PC-9 (cell line): ENCODE measurements around the gene FARS2. TPM values are rescaled to one million over a fixed set of nuclear protein-coding genes. Genes with fewer than 3 reads are reported as not detected.

ENCODE experiments used
- BruUV-seq: library from RNA; stranded (reverse); fragments of 400-500 nt; replicated peaks from 2 replicates; lab custom pipeline; 2021; lab: Mats Ljungman, UMichigan
- CTCF ChIA-PET: fragments of 300-600 bp; sonication (Branson Sonifier 250); formaldehyde crosslinking; loops from one replicate; lab custom pipeline; 2022; ENCODE audit warnings: antibody characterized with exemption; lab: Charles Lee
- POLR2A ChIA-PET: fragments of 300-600 bp; sonication (Branson Sonifier 250); formaldehyde crosslinking; loops from one replicate; lab custom pipeline; 2022; ENCODE audit warnings: antibody characterized with exemption; ENCODE audit not compliant: unreplicated experiment; lab: Charles Lee
- DNase-seq, 2 experiments: peaks; one replicate each; pipeline versions ENCODE4 v3.0.0 to v3.0.0-alpha.2; 2015 to 2022; ENCODE audit warnings: mixed read lengths in 1 of 2
- H2AFZ ChIP-seq: fragments of 200-600 bp; sonication (generic); 2 replicates; pipeline ENCODE4 v1.8.1; 2017; ENCODE audit warnings: antibody characterized with exemption
- H3F3A ChIP-seq: fragments of 200-600 bp; sonication (generic); 2 replicates; pipeline ENCODE4 v1.8.1; 2017; ENCODE audit warnings: antibody characterized with exemption, mild to moderate bottlenecking, low read depth; ENCODE audit not compliant: insufficient read depth
- H3K27ac ChIP-seq: fragments of 200-600 bp; sonication (generic); 2 replicates; pipeline ENCODE4 v1.6.1; 2016; ENCODE audit warnings: mixed run types
- H3K27me3 ChIP-seq: fragments of 200-600 bp; sonication (generic); 2 replicates; pipeline ENCODE4 v1.6.1; 2016; ENCODE audit warnings: low read depth, mixed run types; ENCODE audit not compliant: insufficient read depth
- H3K36me3 ChIP-seq: fragments of 200-600 bp; sonication (generic); 2 replicates; pipeline ENCODE4 v1.6.1; 2016; ENCODE audit warnings: low read depth, mixed run types
- H3K4me1 ChIP-seq: fragments of 200-600 bp; sonication (generic); replicated peaks from 2 replicates; pipeline ENCODE4 v1.6.1; 2016; ENCODE audit warnings: mixed run types; ENCODE audit not compliant: insufficient read depth
- H3K4me2 ChIP-seq: fragments of 200-600 bp; sonication (generic); 2 replicates; pipeline ENCODE4 v1.6.1; 2017; ENCODE audit warnings: mixed run types
- H3K4me3 ChIP-seq: fragments of 200-600 bp; sonication (generic); 2 replicates; pipeline ENCODE4 v1.6.1; 2016; ENCODE audit warnings: mixed run types
- H3K79me2 ChIP-seq: fragments of 200-600 bp; sonication (generic); 2 replicates; pipeline ENCODE4 v1.6.1; 2017; ENCODE audit warnings: low read depth, mixed run types
- H3K9me2 ChIP-seq: fragments of 200-600 bp; sonication (generic); 2 replicates; pipeline ENCODE4 v1.8.1; 2017; ENCODE audit warnings: mild to moderate bottlenecking; ENCODE audit not compliant: insufficient read depth
- H3K9me3 ChIP-seq: fragments of 200-600 bp; sonication (generic); 2 replicates; pipeline ENCODE4 v1.8.1; 2016; ENCODE audit warnings: low read depth; ENCODE audit not compliant: insufficient read depth
- H4K20me1 ChIP-seq: fragments of 200-600 bp; sonication (generic); 2 replicates; pipeline ENCODE4 v1.8.1; 2017; ENCODE audit not compliant: insufficient read depth
- CTCF ChIP-seq: fragments of 200-600 bp; sonication (generic); conservative IDR thresholded peaks from 2 replicates; pipeline ENCODE4 v1.6.1; 2017; ENCODE audit warnings: mixed run types, antibody characterized with exemption, mild to moderate bottlenecking, moderate library complexity
- EZH2 ChIP-seq: fragments of 200-600 bp; sonication (generic); IDR thresholded peaks from 2 replicates; pipeline ENCODE4 v1.8.0; 2017; ENCODE audit warnings: antibody characterized with exemption, low read depth
- intact Hi-C: fragments of 100-400 bp; cut with micrococcal nuclease; formaldehyde crosslinking; loops from one replicate; pipeline ENCODE4 v1.10.0; 2022; ENCODE audit not compliant: unreplicated experiment
- total RNA-seq: library from RNA; stranded (reverse); gene quantifications from 2 replicates; pipeline ENCODE4 v1.2.3, GENCODE V29; 2021

The FARS2 gene
- total RNA-seq, 1 experiment from 2014 or later, result 26.7 TPM

- Histone ChIP-seq H3F3A (no peaks in the 10 kb centered on the region), H3K9me2 (no peaks in the 10 kb centered on the region), H3K9me3 (no peaks in the 10 kb centered on the region), H3K79me2 (no peaks in the 10 kb centered on the region), H3K4me3 (no peak overlapping the region), H4K20me1 (no peaks in the 10 kb centered on the region), H3K4me2 (no peak overlapping the region), H2AFZ (no peak overlapping the region), H3K36me3 (no peaks in the 10 kb centered on the region), H3K4me1 (no peaks in the 10 kb centered on the region), H3K27ac (no peak overlapping the region), H3K27me3 (no peaks in the 10 kb centered on the region)
- ChIA-PET POLR2A (no interaction called here), CTCF (interaction anchor here (0.5 kb wide), 1 partner anchor 55 kb away, joined by 3 read pairs; no protein-coding TSS in a partner anchor)
- DNase-seq, result no peak
- BruUV-seq, result no TSS peak
- TF ChIP-seq CTCF (no peak), EZH2 (no peak)
- intact Hi-C loops, result no loop called here
Observed at GRCh38 chr6:5469101-5469846, 208.0 kb downstream of the FARS2 start.

- peak in 1 of 2 experiments; percentile 43 for DNase-seq
- Histone ChIP-seq H2AFZ (no peak overlapping the region), H3K4me2 (no peak overlapping the region), H3K9me2 (no peaks in the 10 kb centered on the region), H3K4me1 (no peaks in the 10 kb centered on the region), H3K79me2 (no peaks in the 10 kb centered on the region), H3K9me3 (no peaks in the 10 kb centered on the region), H3K36me3 (no peaks in the 10 kb centered on the region), H3K4me3 (no peak overlapping the region), H4K20me1 (no peaks in the 10 kb centered on the region), H3K27me3 (no peaks in the 10 kb centered on the region), H3K27ac (no peak overlapping the region), H3F3A (no peaks in the 10 kb centered on the region)
- TF ChIP-seq EZH2 (no peak), CTCF (peak; percentile 75)
- ChIA-PET POLR2A (no interaction called here), CTCF (interaction anchor here (0.6 to 1.1 kb wide), 4 partner anchors 11 to 574 kb away, joined by 3 to 12 read pairs (median 4); no protein-coding TSS in a partner anchor)
- BruUV-seq, result no TSS peak
- intact Hi-C loops, result loop anchor here (10.0 kb wide), 2 partner anchors 394 to 524 kb away; no protein-coding TSS in a partner anchor
Observed at GRCh38 chr6:5471044-5471443, 209.7 kb downstream of the FARS2 start.

- ChIA-PET POLR2A (no interaction called here), CTCF (interaction anchor here (0.6 to 1.1 kb wide), 4 partner anchors 11 to 573 kb away, joined by 3 to 12 read pairs (median 4); no protein-coding TSS in a partner anchor)
- intact Hi-C loops, result loop anchor here (10.0 kb wide), 2 partner anchors 393 to 523 kb away; no protein-coding TSS in a partner anchor
- Histone ChIP-seq H2AFZ (no peak overlapping the region), H3K79me2 (no peaks in the 10 kb centered on the region), H3K9me3 (no peaks in the 10 kb centered on the region), H3F3A (no peaks in the 10 kb centered on the region), H3K27ac (no peak overlapping the region), H3K4me2 (no peak overlapping the region), H3K9me2 (no peaks in the 10 kb centered on the region), H3K4me3 (no peak overlapping the region), H3K36me3 (no peaks in the 10 kb centered on the region), H4K20me1 (no peaks in the 10 kb centered on the region), H3K27me3 (no peaks in the 10 kb centered on the region), H3K4me1 (no peaks in the 10 kb centered on the region)
- TF ChIP-seq CTCF, result no peak
- no TSS peak for BruUV-seq
- no peak for DNase-seq
Observed at GRCh38 chr6:5471637-5472398, 210.5 kb downstream of the FARS2 start.
